Hepatocyte (in vitro differentiated cells): Measurements from ENCODE around the gene RASGRF2.

Experiments used
- EZH2 ChIP-seq: fragments of 200-600 bp; sonication (generic); IDR thresholded peaks from 2 replicates; pipeline ENCODE4 v1.6.1; 2016; ENCODE audit warnings: antibody characterized with exemption, mild to moderate bottlenecking, borderline replicate concordance
- EZH2phosphoT487 ChIP-seq: fragments of 200-600 bp; sonication (generic); IDR thresholded peaks from one replicate; pipeline ENCODE4 v1.6.1; 2018; ENCODE audit warnings: antibody characterized with exemption, mild to moderate bottlenecking, low read depth, moderate library complexity; ENCODE audit not compliant: unreplicated experiment, severe bottlenecking
- TF ChIP-seq, protein P1 (sequence below): fragments of 200-600 bp; sonication (generic); IDR thresholded peaks from 2 replicates; pipeline ENCODE4 v1.5.1; 2016; ENCODE audit warnings: antibody characterized with exemption, mild to moderate bottlenecking; ENCODE audit not compliant: poor library complexity

DNA sequence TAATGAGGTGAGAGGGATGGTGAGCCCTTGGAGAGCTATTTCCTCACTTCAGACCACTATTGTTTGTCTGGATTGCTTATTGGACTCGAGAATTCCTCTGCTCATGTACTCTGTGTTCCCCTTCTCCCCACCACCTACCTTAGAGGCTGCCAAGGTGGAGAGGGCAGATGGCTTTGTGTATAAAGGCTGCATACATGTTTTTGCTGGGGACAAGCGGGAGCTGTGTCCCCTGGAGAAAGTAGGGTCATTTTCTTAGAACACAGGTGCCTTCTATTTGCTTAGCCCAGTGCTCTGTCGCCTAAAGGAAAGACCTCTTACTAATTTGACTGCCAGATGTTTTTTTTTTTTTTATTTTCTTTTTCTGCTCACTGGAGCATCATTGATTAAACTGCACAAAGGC is 29.7 kb downstream of the RASGRF2 start:
- TF ChIP-seq, protein P1, sequence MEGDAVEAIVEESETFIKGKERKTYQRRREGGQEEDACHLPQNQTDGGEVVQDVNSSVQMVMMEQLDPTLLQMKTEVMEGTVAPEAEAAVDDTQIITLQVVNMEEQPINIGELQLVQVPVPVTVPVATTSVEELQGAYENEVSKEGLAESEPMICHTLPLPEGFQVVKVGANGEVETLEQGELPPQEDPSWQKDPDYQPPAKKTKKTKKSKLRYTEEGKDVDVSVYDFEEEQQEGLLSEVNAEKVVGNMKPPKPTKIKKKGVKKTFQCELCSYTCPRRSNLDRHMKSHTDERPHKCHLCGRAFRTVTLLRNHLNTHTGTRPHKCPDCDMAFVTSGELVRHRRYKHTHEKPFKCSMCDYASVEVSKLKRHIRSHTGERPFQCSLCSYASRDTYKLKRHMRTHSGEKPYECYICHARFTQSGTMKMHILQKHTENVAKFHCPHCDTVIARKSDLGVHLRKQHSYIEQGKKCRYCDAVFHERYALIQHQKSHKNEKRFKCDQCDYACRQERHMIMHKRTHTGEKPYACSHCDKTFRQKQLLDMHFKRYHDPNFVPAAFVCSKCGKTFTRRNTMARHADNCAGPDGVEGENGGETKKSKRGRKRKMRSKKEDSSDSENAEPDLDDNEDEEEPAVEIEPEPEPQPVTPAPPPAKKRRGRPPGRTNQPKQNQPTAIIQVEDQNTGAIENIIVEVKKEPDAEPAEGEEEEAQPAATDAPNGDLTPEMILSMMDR: no peak
- TF ChIP-seq EZH2 (no peak), EZH2phosphoT487 (no peak)
